Endothelial cell of umbilical vein (primary cell): Measurements from ENCODE around the gene RAP1GAP2.

Experiments
- EZH2 ChIP-seq: IDR thresholded peaks from 2 replicates; pipeline ENCODE4 v1.6.1; 2012; ENCODE audit warnings: borderline replicate concordance, low read depth, mild to moderate bottlenecking, moderate library complexity, low read length, inconsistent platforms; ENCODE audit not compliant: severe bottlenecking
- FOS ChIP-seq: IDR thresholded peaks from 2 replicates; pipeline ENCODE4 v1.6.1; 2011; ENCODE audit warnings: mild to moderate bottlenecking, low read length, moderate library complexity, borderline replicate concordance; ENCODE audit not compliant: insufficient read depth
- JUN ChIP-seq: IDR thresholded peaks from 2 replicates; pipeline ENCODE4 v1.6.1; 2011; ENCODE audit warnings: borderline replicate concordance, low read depth; ENCODE audit not compliant: insufficient read length, insufficient read depth
- MYC ChIP-seq: IDR thresholded peaks from one replicate; pipeline ENCODE4 v1.6.1; 2011; ENCODE audit warnings: mild to moderate bottlenecking, low read depth, low read length
- POLR2A ChIP-seq: IDR thresholded peaks from 2 replicates; pipeline ENCODE4 v1.6.1; 2012; ENCODE audit warnings: low read depth, mild to moderate bottlenecking, control low read depth, low read length
- POLR2AphosphoS5 ChIP-seq: IDR thresholded peaks from 2 replicates; pipeline ENCODE4 v1.6.1; 2012; ENCODE audit warnings: low read depth, mild to moderate bottlenecking, control low read depth, low read length, moderate library complexity; ENCODE audit not compliant: insufficient read depth
- TF ChIP-seq, protein P1 (sequence below), 2 donors: IDR thresholded peaks; 1 replicate in 1 of 2; 2 replicates in 1 of 2; pipeline ENCODE4 v1.5.1; 2011; ENCODE audit warnings: low read length in 2 of 2, mild to moderate bottlenecking in 2 of 2, moderate library complexity in 2 of 2, control low read depth in 1 of 2, inconsistent platforms in 1 of 2, low read depth in 1 of 2; ENCODE audit not compliant: insufficient read depth in 1 of 2; ENCODE audit errors: extremely low read depth in 1 of 2
- TF ChIP-seq, protein P2 (sequence below): IDR thresholded peaks from 2 replicates; pipeline ENCODE4 v1.6.1; 2011; ENCODE audit not compliant: insufficient read depth, insufficient read length

DNA sequence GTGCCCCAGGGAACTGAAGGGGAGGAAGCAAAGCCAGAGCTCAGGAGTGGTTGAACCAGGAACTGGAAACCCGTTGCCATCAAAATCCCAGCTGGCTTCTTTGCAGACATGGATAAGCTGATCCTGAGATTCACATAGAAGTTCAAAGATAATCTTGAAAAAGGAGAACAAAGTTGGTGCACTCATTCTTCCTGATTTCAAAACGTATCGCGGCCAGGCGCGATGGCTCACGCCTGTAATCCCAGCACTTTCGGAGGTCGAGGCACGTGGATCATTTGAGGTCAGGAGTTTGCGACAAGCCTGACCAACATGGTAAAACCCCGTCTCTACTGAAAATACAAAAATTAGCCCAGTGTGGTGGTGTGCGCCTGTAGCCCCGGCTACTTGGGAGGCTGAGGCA is 7.1 kb downstream of the RAP1GAP2 start:
- no peak for TF ChIP-seq POLR2A
- no peak for TF ChIP-seq EZH2
- no peak for TF ChIP-seq POLR2AphosphoS5
- TF ChIP-seq, protein P1, sequence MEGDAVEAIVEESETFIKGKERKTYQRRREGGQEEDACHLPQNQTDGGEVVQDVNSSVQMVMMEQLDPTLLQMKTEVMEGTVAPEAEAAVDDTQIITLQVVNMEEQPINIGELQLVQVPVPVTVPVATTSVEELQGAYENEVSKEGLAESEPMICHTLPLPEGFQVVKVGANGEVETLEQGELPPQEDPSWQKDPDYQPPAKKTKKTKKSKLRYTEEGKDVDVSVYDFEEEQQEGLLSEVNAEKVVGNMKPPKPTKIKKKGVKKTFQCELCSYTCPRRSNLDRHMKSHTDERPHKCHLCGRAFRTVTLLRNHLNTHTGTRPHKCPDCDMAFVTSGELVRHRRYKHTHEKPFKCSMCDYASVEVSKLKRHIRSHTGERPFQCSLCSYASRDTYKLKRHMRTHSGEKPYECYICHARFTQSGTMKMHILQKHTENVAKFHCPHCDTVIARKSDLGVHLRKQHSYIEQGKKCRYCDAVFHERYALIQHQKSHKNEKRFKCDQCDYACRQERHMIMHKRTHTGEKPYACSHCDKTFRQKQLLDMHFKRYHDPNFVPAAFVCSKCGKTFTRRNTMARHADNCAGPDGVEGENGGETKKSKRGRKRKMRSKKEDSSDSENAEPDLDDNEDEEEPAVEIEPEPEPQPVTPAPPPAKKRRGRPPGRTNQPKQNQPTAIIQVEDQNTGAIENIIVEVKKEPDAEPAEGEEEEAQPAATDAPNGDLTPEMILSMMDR (IDR thresholded peaks at IDR 0.05; ENCODE audit: extremely low read depth in 1 of 2, insufficient read depth in 1 of 2, low read depth in 1 of 2, low read length in 2 of 2) = no peak
- TF ChIP-seq FOS = no peak
- TF ChIP-seq JUN = no peak
- TF ChIP-seq, protein P2, sequence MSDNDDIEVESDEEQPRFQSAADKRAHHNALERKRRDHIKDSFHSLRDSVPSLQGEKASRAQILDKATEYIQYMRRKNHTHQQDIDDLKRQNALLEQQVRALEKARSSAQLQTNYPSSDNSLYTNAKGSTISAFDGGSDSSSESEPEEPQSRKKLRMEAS = no peak
- TF ChIP-seq MYC = no peak
